MM.1S (cell line): ENCODE data around the gene FANCG.

Experiments
- DNase-seq: peaks from one replicate; pipeline ENCODE4 v3.0.0-alpha.2; 2015
- H2AFZ ChIP-seq: fragments of 300-600 bp; sonication (generic); 2 replicates; pipeline ENCODE4 v1.6.0; 2016; ENCODE audit warnings: antibody characterized with exemption, low read length
- H3F3A ChIP-seq: fragments of 300-600 bp; sonication (generic); 2 replicates; pipeline ENCODE4 v1.6.1; 2016; ENCODE audit warnings: mild to moderate bottlenecking, antibody characterized with exemption, low read length, moderate library complexity, mixed read lengths; ENCODE audit not compliant: insufficient read depth
- H3K27ac ChIP-seq: fragments of 300-600 bp; sonication (generic); 2 replicates; pipeline ENCODE4 v1.5.1; 2016; ENCODE audit warnings: mild to moderate bottlenecking, low read length
- H3K27me3 ChIP-seq: fragments of 300-600 bp; sonication (generic); replicated peaks from 2 replicates; pipeline ENCODE4 v1.6.0; 2016; ENCODE audit warnings: low read length; ENCODE audit not compliant: insufficient read depth
- H3K36me3 ChIP-seq: fragments of 300-600 bp; sonication (generic); replicated peaks from 2 replicates; pipeline ENCODE4 v1.6.1; 2016; ENCODE audit warnings: mild to moderate bottlenecking, low read length, mixed read lengths; ENCODE audit not compliant: insufficient read depth
- H3K4me1 ChIP-seq: fragments of 300-600 bp; sonication (generic); 2 replicates; pipeline ENCODE4 v1.6.1; 2016; ENCODE audit warnings: low read length, mixed read lengths
- H3K4me2 ChIP-seq: fragments of 300-600 bp; sonication (generic); 2 replicates; pipeline ENCODE4 v1.6.0; 2016; ENCODE audit warnings: low read depth, low read length
- H3K4me3 ChIP-seq: fragments of 300-600 bp; sonication (generic); 2 replicates; pipeline ENCODE4 v1.5.1; 2016; ENCODE audit warnings: low read length, mixed read lengths
- H3K79me2 ChIP-seq: fragments of 300-600 bp; sonication (generic); 2 replicates; pipeline ENCODE4 v1.6.1; 2016; ENCODE audit warnings: mixed run types, low read length, mixed read lengths
- H3K9ac ChIP-seq: fragments of 300-600 bp; sonication (generic); 2 replicates; pipeline ENCODE4 v1.6.1; 2016; ENCODE audit warnings: low read length, mixed read lengths
- H3K9me2 ChIP-seq: fragments of 300-600 bp; sonication (generic); replicated peaks from 2 replicates; pipeline ENCODE4 v1.6.1; 2016; ENCODE audit warnings: mild to moderate bottlenecking, low read length, mixed read lengths; ENCODE audit not compliant: insufficient read depth
- H3K9me3 ChIP-seq: fragments of 300-600 bp; sonication (generic); replicated peaks from 2 replicates; pipeline ENCODE4 v1.6.1; 2016; ENCODE audit warnings: mild to moderate bottlenecking, low read length, mixed read lengths; ENCODE audit not compliant: insufficient read depth
- H4K20me1 ChIP-seq: fragments of 300-600 bp; sonication (generic); 2 replicates; pipeline ENCODE4 v1.6.1; 2016; ENCODE audit warnings: mild to moderate bottlenecking, low read length, moderate library complexity, mixed read lengths; ENCODE audit not compliant: insufficient read depth
- CTCF ChIP-seq: fragments of 300-600 bp; sonication (generic); IDR thresholded peaks from 2 replicates; pipeline ENCODE4 v1.5.1; 2016; ENCODE audit warnings: antibody characterized with exemption, low read length, mixed read lengths
- EZH2 ChIP-seq: fragments of 300-600 bp; sonication (generic); optimal IDR thresholded peaks from 2 replicates; pipeline ENCODE3; 2017; ENCODE audit warnings: low read depth, mild to moderate bottlenecking, antibody characterized with exemption, low read length, mixed read lengths
- EZH2phosphoT487 ChIP-seq: fragments of 300-600 bp; sonication (generic); IDR thresholded peaks from 2 replicates; pipeline ENCODE4 v1.6.1; 2018; ENCODE audit warnings: antibody characterized with exemption, low read length

Gene FANCG

GRCh38 chr9:35074791-35075190 is 5.0 kb downstream of the FANCG start:
- H3K9ac ChIP-seq, result no peak overlapping the region
- peaks cover 73% of the 10 kb centered on the region for H3K79me2 ChIP-seq
- no peaks in the 10 kb centered on the region for H3K27me3 ChIP-seq
- no peak overlapping the region for H2AFZ ChIP-seq
- no peaks in the 10 kb centered on the region for H3K9me3 ChIP-seq
- H3K4me1 ChIP-seq, result peaks cover 8% of the 10 kb centered on the region; the same call in 1 of the 2 replicates
- peaks cover 42% of the 10 kb centered on the region for H3F3A ChIP-seq
- H3K27ac ChIP-seq, result no peak overlapping the region
- no peak for DNase-seq
- H4K20me1 ChIP-seq, result peaks cover 13% of the 10 kb centered on the region
- H3K36me3 ChIP-seq, result no peaks in the 10 kb centered on the region
- no peak overlapping the region for H3K4me2 ChIP-seq
- H3K9me2 ChIP-seq, result no peaks in the 10 kb centered on the region
- TF ChIP-seq CTCF (no peak), EZH2 (no peak), EZH2phosphoT487 (no peak)
- H3K4me3 ChIP-seq, result no peak overlapping the region

GRCh38 chr9:35074141-35074540 is 5.6 kb downstream of the FANCG start:
- no peaks in the 10 kb centered on the region for H3K9me3 ChIP-seq
- no peak overlapping the region for H3K9ac ChIP-seq
- H2AFZ ChIP-seq, result no peak overlapping the region
- no peak overlapping the region for H3K27ac ChIP-seq
- no peak for DNase-seq
- H3K27me3 ChIP-seq, result no peaks in the 10 kb centered on the region
- H3K4me3 ChIP-seq, result no peak overlapping the region
- peaks cover 38% of the 10 kb centered on the region for H3F3A ChIP-seq
- TF ChIP-seq EZH2 (no peak), CTCF (no peak), EZH2phosphoT487 (no peak)
- peaks cover 18% of the 10 kb centered on the region for H4K20me1 ChIP-seq
- no peaks in the 10 kb centered on the region for H3K9me2 ChIP-seq
- no peak overlapping the region for H3K4me2 ChIP-seq
- no peaks in the 10 kb centered on the region for H3K36me3 ChIP-seq
- H3K79me2 ChIP-seq, result peaks cover 76% of the 10 kb centered on the region
- H3K4me1 ChIP-seq, result peaks cover 9% of the 10 kb centered on the region

GRCh38 chr9:35073279-35073612 is 6.5 kb downstream of the FANCG start:
- H3K27me3 ChIP-seq, result no peaks in the 10 kb centered on the region
- no peak overlapping the region for H3K9ac ChIP-seq
- no peak for TF ChIP-seq EZH2phosphoT487
- TF ChIP-seq EZH2, result no peak
- no peak for TF ChIP-seq CTCF
- H4K20me1 ChIP-seq, result peaks cover 27% of the 10 kb centered on the region
- no peaks in the 10 kb centered on the region for H3K9me2 ChIP-seq
- H3K79me2 ChIP-seq, result peaks cover 76% of the 10 kb centered on the region
- H3K4me3 ChIP-seq, result no peak overlapping the region
- no peak for DNase-seq
- H2AFZ ChIP-seq, result peak overlapping the region; percentile 9; the same call in 1 of the 2 replicates
- no peaks in the 10 kb centered on the region for H3K9me3 ChIP-seq
- peaks cover 16% of the 10 kb centered on the region for H3K4me1 ChIP-seq
- H3K27ac ChIP-seq, result peak overlapping the region; percentile 10; the same call in 1 of the 2 replicates
- 0 out of 2 replicates have a peak, but pooled peaks cover 2% of the 10 kb centered on the region for H3K36me3 ChIP-seq
- H3K4me2 ChIP-seq, result peak overlapping the region; percentile 46; the same call in 1 of the 2 replicates
- H3F3A ChIP-seq, result peaks cover 46% of the 10 kb centered on the region
